Parathyroid adenoma (tissue), 2 donors: ENCODE results near the gene PLA1A.

Experiments
- H2AFZ ChIP-seq: fragments of 300-600 bp; sonication (generic); one replicate; pipeline ENCODE4 v1.7.0; 2017; ENCODE audit warnings: antibody characterized with exemption, mild to moderate bottlenecking
- H3K27ac ChIP-seq: fragments of 300-600 bp; sonication (generic); one replicate; pipeline ENCODE4 v1.7.0; 2017
- H3K27me3 ChIP-seq: fragments of 300-600 bp; sonication (generic); one replicate; pipeline ENCODE4 v1.7.0; 2017; ENCODE audit warnings: low read length; ENCODE audit not compliant: control insufficient read depth, insufficient read depth
- H3K36me3 ChIP-seq: fragments of 300-600 bp; sonication (generic); one replicate; pipeline ENCODE4 v1.7.0; 2017; ENCODE audit warnings: low read length; ENCODE audit not compliant: control insufficient read depth, insufficient read depth
- H3K4me1 ChIP-seq: fragments of 300-600 bp; sonication (generic); one replicate; pipeline ENCODE4 v1.7.0; 2017; ENCODE audit warnings: control low read depth
- H3K4me2 ChIP-seq: fragments of 300-600 bp; sonication (generic); one replicate; pipeline ENCODE4 v1.7.0; 2017; ENCODE audit warnings: low read length
- H3K4me3 ChIP-seq: fragments of 300-600 bp; sonication (generic); one replicate; pipeline ENCODE4 v1.7.0; 2017; ENCODE audit warnings: low read depth, low read length
- H3K79me2 ChIP-seq: fragments of 300-600 bp; sonication (generic); one replicate; pipeline ENCODE4 v1.7.0; 2017; ENCODE audit warnings: control low read depth
- H3K9ac ChIP-seq: fragments of 300-600 bp; sonication (generic); one replicate; pipeline ENCODE4 v1.7.0; 2017; ENCODE audit warnings: mild to moderate bottlenecking
- H3K9me3 ChIP-seq: fragments of 300-600 bp; sonication (generic); one replicate; pipeline ENCODE4 v1.7.0; 2017; ENCODE audit warnings: low read length; ENCODE audit not compliant: control insufficient read depth
- TF ChIP-seq, protein P1 (sequence below): fragments of 300-600 bp; sonication (generic); IDR thresholded peaks from one replicate; pipeline ENCODE4 v1.7.0; 2017; ENCODE audit warnings: antibody characterized with exemption, mild to moderate bottlenecking
- donor health status: primary hyperparathyroidism.

The PLA1A gene

DNA sequence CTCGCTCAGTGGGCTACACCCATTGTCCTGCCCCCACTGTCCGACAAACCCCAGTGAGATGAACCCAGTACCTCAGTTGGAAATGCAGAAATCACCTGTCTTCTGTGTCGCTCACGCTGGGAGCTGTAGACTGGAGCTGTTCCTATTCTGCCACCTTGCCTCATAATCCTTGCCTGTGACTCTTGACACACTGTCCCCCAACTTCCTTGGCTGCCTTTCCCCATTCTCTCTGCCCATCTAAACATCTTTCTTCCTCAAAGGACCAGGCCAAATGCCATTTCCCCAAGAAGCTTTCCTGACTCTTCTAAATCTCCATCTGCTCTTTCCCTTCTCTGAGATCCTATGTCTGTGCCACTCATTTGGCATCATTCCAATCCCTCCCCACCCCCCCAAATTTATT is 28.5 kb upstream of the PLA1A start:
- Histone ChIP-seq H3K36me3 (no peaks in the 10 kb centered on the region), H3K4me3 (no peak overlapping the region), H3K79me2 (no peaks in the 10 kb centered on the region), H3K9me3 (no peaks in the 10 kb centered on the region), H2AFZ (no peak overlapping the region), H3K27ac (no peak overlapping the region), H3K4me1 (no peaks in the 10 kb centered on the region), H3K4me2 (no peak overlapping the region), H3K27me3 (no peaks in the 10 kb centered on the region), H3K9ac (no peak overlapping the region)
- TF ChIP-seq, protein P1, sequence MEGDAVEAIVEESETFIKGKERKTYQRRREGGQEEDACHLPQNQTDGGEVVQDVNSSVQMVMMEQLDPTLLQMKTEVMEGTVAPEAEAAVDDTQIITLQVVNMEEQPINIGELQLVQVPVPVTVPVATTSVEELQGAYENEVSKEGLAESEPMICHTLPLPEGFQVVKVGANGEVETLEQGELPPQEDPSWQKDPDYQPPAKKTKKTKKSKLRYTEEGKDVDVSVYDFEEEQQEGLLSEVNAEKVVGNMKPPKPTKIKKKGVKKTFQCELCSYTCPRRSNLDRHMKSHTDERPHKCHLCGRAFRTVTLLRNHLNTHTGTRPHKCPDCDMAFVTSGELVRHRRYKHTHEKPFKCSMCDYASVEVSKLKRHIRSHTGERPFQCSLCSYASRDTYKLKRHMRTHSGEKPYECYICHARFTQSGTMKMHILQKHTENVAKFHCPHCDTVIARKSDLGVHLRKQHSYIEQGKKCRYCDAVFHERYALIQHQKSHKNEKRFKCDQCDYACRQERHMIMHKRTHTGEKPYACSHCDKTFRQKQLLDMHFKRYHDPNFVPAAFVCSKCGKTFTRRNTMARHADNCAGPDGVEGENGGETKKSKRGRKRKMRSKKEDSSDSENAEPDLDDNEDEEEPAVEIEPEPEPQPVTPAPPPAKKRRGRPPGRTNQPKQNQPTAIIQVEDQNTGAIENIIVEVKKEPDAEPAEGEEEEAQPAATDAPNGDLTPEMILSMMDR, result no peak

DNA sequence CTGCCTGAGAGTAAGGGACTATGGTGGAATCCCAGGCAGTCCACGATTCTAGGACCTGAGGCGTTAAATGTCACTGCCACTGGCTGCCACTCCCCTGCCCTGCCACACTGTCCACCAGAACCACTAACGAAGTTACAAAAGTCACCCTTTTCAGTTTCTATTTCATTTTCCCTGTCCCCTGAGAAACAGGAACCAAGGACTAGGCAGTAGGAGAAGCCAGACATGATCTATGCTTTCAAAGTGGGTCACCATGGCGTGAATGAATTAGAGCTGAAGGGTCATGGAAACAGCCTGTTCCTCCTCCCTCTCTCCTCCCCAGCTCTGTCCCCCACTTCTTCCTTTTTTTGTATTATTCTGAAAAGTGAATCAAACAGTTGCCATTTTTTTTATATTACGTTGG is 27.5 kb upstream of the PLA1A start:
- Histone ChIP-seq H3K4me3 (no peak overlapping the region), H3K36me3 (no peaks in the 10 kb centered on the region), H2AFZ (no peak overlapping the region), H3K27ac (no peak overlapping the region), H3K27me3 (no peaks in the 10 kb centered on the region), H3K9me3 (no peaks in the 10 kb centered on the region), H3K4me2 (no peak overlapping the region), H3K79me2 (no peaks in the 10 kb centered on the region), H3K9ac (no peak overlapping the region), H3K4me1 (no peaks in the 10 kb centered on the region)
- TF ChIP-seq, protein P1, result no peak

DNA sequence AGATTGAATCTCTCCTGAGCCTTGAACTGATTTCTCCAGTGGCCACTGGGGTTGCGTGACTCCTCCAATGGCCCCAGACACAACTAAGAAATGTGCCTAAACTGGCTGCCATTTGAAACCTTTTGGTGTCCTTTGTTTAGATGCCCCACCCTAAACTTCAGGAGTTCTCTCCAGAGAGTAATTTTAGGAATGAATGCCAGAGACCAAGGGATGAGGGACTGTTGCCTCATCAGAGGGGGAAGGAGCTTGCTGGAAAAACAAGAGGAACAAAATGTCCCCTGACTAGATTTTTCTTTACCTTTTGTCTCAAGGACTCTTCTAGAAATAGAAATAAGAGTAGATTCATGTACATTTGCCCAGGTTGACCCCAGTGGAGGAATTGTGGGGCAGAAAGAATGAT is 26.5 kb upstream of the PLA1A start:
- H3K9me3 ChIP-seq, result no peaks in the 10 kb centered on the region

DNA sequence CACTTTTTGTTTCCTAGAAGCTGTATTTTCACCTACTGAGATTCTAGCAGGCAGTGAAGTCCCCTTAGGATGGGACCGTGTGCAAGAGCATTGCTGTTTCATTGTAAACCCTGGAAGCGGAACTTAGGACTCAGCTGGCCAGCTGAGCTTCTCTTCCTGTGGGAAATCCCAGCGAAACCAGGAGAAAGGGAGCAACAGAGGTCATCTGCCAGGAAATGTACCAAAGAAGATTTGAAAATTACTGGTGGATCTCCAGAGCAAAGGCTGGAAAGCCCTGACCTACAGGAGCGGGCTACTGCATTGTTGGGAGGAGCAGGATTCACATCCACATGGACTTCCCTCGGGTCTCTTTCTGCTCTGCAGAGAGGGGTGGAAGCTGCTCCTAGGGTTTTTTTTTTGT is 26.0 kb upstream of the PLA1A start:
- Histone ChIP-seq H3K27me3 (no peaks in the 10 kb centered on the region), H3K9ac (no peak overlapping the region), H3K4me3 (no peak overlapping the region), H3K27ac (peak overlapping the region; percentile 38), H2AFZ (no peak overlapping the region), H3K9me3 (no peaks in the 10 kb centered on the region), H3K4me2 (no peak overlapping the region), H3K36me3 (no peaks in the 10 kb centered on the region), H3K79me2 (no peaks in the 10 kb centered on the region), H3K4me1 (no peaks in the 10 kb centered on the region)
- TF ChIP-seq, protein P1, result no peak

More for the DNA sequence above, 26.5 kb upstream of the PLA1A start:
- Histone ChIP-seq H3K4me2 (no peak overlapping the region), H3K27ac (peak overlapping the region; percentile 38), H3K4me1 (no peaks in the 10 kb centered on the region), H3K9ac (no peak overlapping the region), H3K4me3 (no peak overlapping the region), H3K79me2 (no peaks in the 10 kb centered on the region), H3K36me3 (no peaks in the 10 kb centered on the region), H3K27me3 (no peaks in the 10 kb centered on the region), H2AFZ (no peak overlapping the region)
- TF ChIP-seq, protein P1, result no peak

DNA sequence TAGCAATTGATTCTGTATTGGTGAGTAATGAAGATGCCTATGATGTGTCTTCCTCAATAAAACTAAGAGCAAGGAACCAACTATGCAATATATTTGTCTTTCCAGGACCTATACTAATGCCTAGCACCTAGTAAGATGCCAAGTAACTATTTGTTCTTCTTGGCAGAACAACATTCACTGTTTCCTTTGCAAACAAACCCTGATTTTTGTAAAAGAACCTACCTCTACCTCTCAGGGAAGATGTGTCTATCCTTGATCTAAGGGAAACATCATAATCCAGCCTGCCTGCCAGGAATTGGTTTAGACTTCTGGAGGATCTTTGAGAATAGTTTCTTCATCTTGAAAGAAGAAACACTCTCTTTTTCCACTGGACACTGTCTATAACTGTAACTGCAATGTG is 22.2 kb upstream of the PLA1A start:
- Histone ChIP-seq H3K27ac (no peak overlapping the region), H3K9me3 (no peaks in the 10 kb centered on the region), H3K4me2 (no peak overlapping the region), H2AFZ (no peak overlapping the region), H3K4me1 (peaks cover 7% of the 10 kb centered on the region), H3K79me2 (no peaks in the 10 kb centered on the region), H3K27me3 (no peaks in the 10 kb centered on the region), H3K4me3 (no peak overlapping the region), H3K9ac (no peak overlapping the region), H3K36me3 (no peaks in the 10 kb centered on the region)
- TF ChIP-seq, protein P1, result no peak
